ENCODE data around the gene ATP5PO.
"Not testable (repeated sequence)": the region's sequence is repeated elsewhere in the genome, so short reads cannot be mapped to it uniquely, and the experiment has no call there.

Gene ATP5PO

DNA sequence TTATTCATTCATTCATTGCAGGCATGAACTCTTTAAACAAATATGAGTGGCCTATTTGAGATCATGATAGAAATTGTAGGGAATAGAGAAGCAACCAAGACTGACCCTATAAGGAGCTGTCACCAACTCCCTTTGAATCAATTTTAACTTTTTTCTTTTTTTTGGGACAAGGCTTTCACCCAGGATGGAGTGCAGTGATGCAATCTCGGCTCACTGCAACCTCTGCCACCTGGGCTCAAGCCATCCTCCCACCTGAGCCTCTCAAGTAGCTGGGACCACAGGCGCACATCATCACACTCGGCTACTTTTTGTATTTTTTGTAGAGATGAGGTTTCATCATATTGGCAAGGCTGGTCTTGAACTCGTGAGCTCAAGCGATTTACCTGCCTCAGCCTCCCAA, 17.1 kb upstream of the ATP5PO start:
- no peak for DNase-seq
- TF ChIP-seq POLR2A (IDR thresholded peaks at IDR 0.05; ENCODE audit: low read length), result no peak
- no peak for TF ChIP-seq GATA1 (IDR thresholded peaks at IDR 0.05; ENCODE audit: low read depth, low read length)

DNA sequence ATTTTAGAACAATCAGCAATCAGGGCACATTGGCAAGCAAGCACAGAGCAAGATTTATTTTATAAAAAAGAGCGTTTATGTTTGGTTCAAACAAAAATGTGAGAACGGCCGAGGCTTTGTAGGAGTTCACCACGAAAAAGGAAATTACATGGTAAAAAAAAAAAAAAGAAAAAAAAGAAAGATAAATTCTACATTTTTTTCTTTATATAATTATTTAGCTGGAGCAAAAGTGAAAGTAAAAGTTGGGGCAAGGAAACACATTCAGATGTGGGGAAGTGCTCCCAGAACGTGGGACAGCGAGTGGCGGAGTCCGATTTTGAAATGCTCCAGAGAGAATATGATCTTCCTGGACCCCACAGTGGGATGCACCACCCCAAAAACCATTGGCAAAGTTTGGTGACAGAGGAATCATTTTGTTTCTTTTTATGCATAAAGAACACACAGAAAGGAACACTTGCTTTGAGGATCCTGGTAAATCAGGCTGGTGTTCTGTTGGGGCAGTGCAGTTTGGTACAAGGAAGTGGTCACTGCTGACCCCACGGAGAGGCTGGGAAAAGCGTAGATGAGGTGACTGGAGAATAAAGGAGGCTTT, 16.3 kb upstream of the ATP5PO start:
- TF ChIP-seq GATA1 (IDR thresholded peaks at IDR 0.05; ENCODE audit: low read depth, low read length), result no peak
- no peak for TF ChIP-seq POLR2A (IDR thresholded peaks at IDR 0.05; ENCODE audit: low read length)
- no peak for DNase-seq

DNA sequence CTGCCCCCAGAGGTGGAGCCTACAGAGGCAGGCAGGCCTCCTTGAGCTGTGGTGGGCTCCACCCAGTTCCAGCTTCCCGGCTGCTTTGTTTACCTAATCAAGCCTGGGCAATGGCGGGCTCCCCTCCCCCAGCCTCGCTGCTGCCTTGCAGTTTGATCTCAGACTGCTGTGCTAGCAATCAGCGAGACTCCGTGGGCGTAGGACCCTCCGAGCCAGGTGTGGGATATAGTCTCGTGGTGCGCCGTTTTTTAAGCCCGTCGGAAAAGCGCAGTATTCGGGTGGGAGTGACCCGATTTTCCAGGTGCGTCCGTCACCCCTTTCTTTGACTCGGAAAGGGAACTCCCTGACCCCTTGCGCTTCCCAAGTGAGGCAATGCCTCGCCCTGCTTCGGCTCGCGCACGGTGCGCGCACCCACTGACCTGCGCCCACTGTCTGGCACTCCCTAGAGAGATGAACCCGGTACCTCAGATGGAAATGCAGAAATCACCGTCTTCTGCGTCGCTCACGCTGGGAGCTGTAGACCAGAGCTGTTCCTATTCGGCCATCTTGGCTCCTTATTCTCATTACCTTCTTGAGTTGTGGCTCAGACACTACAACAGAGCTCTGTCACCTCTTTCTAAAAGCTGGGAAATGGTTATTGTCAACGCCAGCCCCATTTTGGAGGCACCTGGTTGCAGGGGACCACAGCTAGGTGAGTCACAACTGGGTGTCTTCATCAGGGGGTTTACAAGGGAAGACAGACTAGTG, 15.6 kb upstream of the ATP5PO start:
- not testable (repeated sequence) for DNase-seq

DNA sequence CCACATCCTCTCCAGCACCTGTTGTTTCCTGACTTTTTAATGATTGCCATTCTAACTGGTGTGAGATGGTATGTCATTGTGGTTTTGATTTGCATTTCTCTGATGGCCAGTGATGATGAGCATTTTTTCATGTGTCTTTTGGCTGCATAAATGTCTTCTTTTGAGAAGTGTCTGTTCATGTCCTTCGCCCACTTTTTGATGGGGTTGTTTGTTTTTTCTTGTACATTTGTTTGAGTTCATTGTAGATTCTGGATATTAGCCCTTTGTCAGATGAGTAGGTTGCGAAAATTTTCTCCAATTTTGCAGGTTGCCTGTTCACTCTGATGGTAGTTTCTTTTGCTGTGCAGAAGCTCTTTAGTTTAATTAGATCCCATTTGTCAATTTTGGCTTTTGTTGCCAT, 10.6 kb upstream of the ATP5PO start:
- not testable (repeated sequence) for DNase-seq

DNA sequence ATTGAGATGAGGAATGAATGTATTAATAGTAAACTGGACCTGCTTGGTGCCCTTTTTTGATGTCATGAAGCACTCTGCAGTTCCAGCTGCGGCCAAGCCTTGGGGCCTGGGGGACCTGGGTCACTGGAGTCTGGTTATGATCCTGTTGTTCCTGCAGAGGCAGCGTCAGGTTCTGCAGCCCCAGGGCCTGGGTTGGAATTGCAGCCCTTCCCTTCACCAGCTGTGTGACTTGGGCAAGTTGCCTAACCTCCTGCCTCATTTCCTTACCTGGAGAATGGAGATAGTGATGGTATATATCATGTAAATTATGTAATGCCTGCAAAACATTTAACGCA, 9.1 kb upstream of the ATP5PO start:
- DNase-seq, result no peak
- TF ChIP-seq POLR2A (IDR thresholded peaks at IDR 0.05; ENCODE audit: low read length), result no peak
- TF ChIP-seq GATA1 (IDR thresholded peaks at IDR 0.05; ENCODE audit: low read depth, low read length), result no peak

DNA sequence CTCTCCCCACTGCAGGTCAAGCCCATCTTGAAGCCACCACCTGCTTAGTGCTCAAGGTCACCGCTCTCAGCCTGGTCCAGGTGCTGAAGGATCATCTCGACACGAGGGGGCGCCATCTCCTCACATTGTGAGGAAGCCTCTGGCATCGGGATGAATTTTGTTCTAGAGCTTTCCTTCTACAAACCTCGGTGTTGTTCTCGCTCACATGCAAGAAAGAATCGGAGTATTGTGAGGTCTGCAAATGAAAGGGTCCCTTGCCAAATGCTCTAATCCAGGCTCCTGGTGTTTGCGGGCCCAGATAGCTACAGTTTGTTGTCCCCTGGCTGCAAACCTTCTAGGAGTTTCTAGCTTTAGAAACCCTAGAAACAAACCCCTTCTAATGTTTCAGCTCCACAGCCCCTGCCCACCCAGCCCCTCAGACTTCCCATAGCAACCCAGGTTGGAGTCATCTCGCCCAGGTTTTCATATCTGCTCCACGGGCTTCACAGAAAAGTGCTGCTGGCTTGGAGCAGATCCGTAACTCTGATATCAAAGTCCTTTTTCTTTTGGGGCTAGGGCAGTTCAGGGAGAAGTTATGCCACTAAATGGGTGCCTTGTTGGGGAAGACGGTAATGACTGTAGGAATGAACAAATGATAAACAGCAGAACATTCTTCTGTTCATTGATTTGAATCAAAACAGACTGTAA, 8.6 kb upstream of the ATP5PO start:
- TF ChIP-seq GATA1 (IDR thresholded peaks at IDR 0.05; ENCODE audit: low read depth, low read length) (no peak), POLR2A (IDR thresholded peaks at IDR 0.05; ENCODE audit: low read length) (no peak)
- DNase-seq, result peak; percentile 77 to 89

DNA sequence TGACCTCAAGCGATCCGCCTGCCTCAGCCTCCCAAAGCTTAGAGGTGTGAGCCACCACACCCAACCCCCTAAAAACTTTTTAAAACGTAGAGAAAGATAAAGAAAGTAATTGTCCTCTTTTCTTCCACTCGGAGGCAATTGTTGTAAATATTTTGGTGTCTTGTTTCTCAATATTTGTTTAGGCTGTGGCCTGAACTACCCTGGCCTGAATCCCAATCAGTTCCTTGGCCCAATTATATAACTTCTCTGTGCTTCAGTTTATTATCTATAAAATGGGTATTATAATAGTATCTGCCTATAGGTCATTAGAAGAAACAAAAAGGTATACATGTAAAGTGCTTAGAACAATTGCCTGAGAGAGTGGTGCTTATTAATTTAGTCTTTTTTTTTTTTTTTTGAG, 1.8 kb upstream of the ATP5PO start:
- TF ChIP-seq POLR2A (IDR thresholded peaks at IDR 0.05; ENCODE audit: low read length) (no peak), GATA1 (IDR thresholded peaks at IDR 0.05; ENCODE audit: low read depth, low read length) (no peak)
- no peak for DNase-seq

DNA sequence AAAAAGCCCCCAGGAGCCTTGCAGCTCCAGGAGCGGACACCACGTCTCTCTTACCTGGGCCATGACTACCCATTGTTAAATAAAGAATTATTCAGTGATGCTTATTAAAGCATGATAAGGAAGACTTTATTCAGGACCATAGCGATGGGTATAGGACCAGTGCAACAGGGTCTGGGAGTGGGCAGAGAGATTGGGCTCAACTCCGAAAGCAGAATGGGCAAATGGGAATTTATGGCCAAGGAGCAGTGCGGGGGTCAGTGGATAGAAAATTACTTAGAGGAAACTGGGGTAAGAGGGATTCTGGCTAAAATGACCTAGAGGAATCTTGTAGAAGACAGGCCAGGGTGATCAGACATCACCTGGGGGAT, 580 bp upstream of the ATP5PO start:
- TF ChIP-seq GATA1 (IDR thresholded peaks at IDR 0.05; ENCODE audit: low read depth, low read length), result no peak
- DNase-seq, result no peak

DNA sequence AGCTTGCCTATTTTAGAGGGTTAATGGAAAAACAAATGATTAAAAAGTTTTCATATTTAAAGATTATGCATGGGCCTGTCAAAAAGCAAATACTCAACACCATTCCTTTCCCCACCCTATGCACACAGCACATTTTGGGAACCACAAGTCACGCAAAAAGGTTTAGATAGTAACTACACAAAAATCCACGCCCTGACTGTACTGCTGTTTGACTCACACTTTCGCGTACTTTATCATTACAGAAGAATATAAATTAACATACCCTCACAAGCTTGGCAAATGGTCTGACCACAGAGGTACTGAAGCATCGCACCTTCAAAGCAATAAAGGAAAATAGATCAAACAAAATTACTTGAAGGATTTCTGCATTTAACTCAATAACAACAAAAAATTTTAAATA, 1.4 kb downstream of the ATP5PO start:
- TF ChIP-seq GATA1 (IDR thresholded peaks at IDR 0.05; ENCODE audit: low read depth, low read length) (no peak), POLR2A (IDR thresholded peaks at IDR 0.05; ENCODE audit: low read length) (no peak)
- DNase-seq, result no peak

DNA sequence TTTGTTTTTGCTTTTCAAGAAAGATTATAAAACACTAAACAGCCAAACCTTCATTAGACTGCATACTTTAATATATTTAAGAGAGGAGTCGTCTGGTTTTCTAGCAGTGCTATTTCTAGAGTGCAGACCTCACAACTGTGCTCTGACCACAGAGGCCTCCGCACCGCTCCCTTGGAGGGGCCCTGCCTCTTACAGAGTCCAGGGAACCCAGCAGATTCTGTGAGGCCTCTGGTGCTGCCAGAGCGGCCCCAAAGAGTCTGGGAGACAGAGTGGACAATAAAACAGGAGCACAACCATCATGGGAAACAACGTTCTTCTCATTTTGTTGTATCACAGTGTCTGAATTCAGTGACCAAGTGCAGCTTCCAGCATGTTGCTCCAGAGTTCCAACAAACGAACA, 5.8 kb downstream of the ATP5PO start:
- DNase-seq, result no peak

DNA sequence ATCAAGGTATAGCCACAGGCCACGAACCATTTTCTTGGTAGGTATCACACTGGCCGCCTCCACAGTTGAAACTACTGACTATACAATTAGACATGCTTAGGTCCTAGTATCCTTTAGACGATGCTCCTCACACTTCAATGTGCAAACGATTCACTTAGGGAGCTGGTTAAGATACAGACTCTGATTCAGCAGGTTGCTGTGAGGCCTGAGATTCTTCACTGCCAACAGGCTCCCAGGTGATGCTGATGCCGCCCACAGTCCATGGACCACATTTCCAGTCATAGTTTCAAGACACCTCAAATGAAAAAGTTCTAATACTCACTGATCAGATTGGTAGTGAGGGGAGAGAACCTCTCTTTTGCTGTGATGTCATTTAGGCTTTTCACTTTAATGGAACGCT, 6.8 kb downstream of the ATP5PO start:
- TF ChIP-seq POLR2A (IDR thresholded peaks at IDR 0.05; ENCODE audit: low read length) (no peak), GATA1 (IDR thresholded peaks at IDR 0.05; ENCODE audit: low read depth, low read length) (no peak)
- DNase-seq, result no peak

More for the DNA sequence above, 5.8 kb downstream of the ATP5PO start:
- TF ChIP-seq POLR2A (IDR thresholded peaks at IDR 0.05; ENCODE audit: low read length) (no peak), GATA1 (IDR thresholded peaks at IDR 0.05; ENCODE audit: low read depth, low read length) (no peak)

DNA sequence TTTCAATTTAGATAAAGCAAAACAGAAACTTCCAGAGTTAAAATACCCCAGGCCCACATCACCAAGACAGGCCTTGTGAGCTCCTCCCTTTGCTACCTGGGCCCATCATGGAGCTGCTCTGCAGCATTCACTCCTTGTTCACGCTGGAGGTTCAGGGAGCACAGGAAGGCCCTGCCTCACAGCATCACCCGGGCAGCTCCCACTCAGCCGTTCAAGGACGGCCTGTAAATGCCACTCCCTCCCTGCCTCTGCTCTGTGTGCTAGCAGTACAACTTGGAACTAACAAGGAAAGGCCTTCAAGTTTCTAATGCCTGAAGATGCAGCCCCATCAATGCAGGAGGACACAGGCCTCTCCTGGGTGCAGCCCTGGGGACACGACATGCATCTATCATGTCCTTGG, 11.6 kb downstream of the ATP5PO start:
- TF ChIP-seq GATA1 (IDR thresholded peaks at IDR 0.05; ENCODE audit: low read depth, low read length), result no peak
- no peak for TF ChIP-seq POLR2A (IDR thresholded peaks at IDR 0.05; ENCODE audit: low read length)
- no peak for DNase-seq

DNA sequence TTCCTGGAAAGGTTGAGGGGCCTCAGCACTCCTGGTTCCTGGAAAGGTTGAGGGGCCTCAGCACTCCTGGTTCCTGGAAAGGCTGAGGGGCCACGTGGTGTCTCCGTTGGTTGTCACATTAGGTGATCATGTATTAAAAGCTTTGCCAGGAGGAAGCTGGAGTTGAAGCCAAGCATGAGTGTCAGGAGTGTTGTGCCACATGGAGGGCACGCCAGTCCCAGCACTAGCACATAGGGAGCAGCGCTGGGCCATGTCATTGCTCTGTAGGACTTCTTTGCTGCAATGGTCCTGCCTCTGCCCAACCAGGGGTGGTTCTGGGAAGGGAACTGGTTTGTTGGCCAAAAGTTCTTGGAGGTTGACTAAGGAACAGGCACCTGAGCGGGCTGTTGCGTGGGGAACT, 13.3 kb downstream of the ATP5PO start:
- no peak for DNase-seq
- TF ChIP-seq POLR2A (IDR thresholded peaks at IDR 0.05; ENCODE audit: low read length), result no peak
- TF ChIP-seq GATA1 (IDR thresholded peaks at IDR 0.05; ENCODE audit: low read depth, low read length), result no peak

DNA sequence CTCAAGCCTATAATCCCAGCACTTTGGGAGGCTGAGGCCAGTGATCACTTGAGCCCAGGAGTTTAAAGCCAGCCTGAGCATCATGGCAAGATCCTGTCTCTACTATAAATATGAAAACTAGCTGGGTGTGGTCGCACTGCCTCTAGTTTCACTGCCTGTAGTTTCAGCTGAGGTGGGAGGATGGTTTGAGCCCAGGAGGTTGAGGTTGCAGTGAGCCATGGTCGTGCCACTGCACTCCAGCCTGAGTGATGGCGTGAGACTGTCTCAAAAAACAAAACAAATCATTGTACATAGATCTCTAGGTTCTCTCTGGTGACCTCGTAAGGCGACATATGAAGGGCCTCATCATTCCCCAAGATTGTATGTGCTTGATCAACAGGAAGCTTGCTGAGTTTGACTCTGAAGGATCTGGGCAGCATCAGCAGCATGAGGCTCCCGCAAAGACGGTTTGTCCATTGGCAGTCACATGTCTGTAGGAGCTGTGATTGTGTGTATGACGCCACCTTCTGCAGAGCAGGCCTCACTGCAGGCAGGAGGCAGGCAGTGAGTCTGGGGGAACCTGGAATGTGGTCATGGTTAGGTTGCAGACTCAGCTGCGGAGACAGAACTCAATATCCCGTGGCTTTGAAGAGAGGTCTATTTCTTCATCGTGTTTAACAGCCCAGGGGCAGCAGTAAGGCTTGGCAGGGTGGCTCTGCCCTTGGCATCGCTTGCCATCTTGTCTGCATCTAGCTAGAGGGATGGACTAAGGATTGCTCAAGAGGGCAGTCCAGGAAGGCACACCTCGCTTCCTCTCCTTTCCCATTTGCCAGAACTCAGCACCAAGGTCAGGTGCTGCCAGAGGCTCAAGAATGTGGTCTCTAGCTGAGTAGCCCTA, 14.0 kb downstream of the ATP5PO start:
- DNase-seq, result peak; percentile 9 to 37
- TF ChIP-seq GATA1 (IDR thresholded peaks at IDR 0.05; ENCODE audit: low read depth, low read length), result no peak
- no peak for TF ChIP-seq POLR2A (IDR thresholded peaks at IDR 0.05; ENCODE audit: low read length)
